ENCODE results near the gene RIMOC1.

The RIMOC1 gene

DNA sequence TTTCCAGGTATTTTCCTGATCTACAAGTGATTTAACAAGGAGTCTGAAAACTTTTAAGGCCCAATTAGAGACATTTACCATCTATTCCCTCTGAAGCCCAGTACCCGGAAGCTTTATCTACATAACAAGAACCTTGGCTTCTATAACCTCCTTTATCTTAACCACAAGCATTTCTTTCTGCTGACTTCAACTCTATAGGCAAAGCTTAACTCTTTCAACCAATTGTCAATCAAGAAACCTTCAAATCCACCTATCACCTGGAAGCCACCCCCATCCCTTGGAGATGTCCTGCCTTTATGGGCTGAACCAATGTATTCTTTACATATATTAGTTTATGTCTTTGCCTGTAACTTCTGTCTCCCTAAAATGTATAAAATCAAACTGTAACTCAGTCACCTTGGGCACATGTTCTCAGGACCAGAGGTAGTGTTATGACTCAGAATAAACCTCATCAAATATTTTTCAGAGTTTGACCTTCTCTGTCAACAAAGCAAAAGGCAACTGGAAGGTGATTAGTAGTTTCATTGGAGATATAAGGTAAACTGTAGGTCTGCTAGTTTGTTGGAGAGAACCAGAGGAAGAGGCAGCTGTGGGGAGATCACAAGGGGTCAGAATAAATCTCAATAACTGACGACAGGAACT lies 13.0 kb upstream of the RIMOC1 start:
- TF ChIP-seq, protein P1, sequence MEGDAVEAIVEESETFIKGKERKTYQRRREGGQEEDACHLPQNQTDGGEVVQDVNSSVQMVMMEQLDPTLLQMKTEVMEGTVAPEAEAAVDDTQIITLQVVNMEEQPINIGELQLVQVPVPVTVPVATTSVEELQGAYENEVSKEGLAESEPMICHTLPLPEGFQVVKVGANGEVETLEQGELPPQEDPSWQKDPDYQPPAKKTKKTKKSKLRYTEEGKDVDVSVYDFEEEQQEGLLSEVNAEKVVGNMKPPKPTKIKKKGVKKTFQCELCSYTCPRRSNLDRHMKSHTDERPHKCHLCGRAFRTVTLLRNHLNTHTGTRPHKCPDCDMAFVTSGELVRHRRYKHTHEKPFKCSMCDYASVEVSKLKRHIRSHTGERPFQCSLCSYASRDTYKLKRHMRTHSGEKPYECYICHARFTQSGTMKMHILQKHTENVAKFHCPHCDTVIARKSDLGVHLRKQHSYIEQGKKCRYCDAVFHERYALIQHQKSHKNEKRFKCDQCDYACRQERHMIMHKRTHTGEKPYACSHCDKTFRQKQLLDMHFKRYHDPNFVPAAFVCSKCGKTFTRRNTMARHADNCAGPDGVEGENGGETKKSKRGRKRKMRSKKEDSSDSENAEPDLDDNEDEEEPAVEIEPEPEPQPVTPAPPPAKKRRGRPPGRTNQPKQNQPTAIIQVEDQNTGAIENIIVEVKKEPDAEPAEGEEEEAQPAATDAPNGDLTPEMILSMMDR (IDR thresholded peaks at IDR 0.05; ENCODE audit: low read length, missing control alignments): no peak
- no peak for DNase-seq (ENCODE audit: low read depth)
- H3K4me3 ChIP-seq (replicated peaks; ENCODE audit: low read depth, low read length): no peak overlapping the region

GRCh38 chr5:41892031-41892430 lies 12.1 kb upstream of the RIMOC1 start:
- H3K4me3 ChIP-seq (replicated peaks; ENCODE audit: low read depth, low read length): no peak overlapping the region
- no peak for DNase-seq (ENCODE audit: low read depth)
- TF ChIP-seq, protein P1 (IDR thresholded peaks at IDR 0.05; ENCODE audit: low read length, missing control alignments): no peak

DNA sequence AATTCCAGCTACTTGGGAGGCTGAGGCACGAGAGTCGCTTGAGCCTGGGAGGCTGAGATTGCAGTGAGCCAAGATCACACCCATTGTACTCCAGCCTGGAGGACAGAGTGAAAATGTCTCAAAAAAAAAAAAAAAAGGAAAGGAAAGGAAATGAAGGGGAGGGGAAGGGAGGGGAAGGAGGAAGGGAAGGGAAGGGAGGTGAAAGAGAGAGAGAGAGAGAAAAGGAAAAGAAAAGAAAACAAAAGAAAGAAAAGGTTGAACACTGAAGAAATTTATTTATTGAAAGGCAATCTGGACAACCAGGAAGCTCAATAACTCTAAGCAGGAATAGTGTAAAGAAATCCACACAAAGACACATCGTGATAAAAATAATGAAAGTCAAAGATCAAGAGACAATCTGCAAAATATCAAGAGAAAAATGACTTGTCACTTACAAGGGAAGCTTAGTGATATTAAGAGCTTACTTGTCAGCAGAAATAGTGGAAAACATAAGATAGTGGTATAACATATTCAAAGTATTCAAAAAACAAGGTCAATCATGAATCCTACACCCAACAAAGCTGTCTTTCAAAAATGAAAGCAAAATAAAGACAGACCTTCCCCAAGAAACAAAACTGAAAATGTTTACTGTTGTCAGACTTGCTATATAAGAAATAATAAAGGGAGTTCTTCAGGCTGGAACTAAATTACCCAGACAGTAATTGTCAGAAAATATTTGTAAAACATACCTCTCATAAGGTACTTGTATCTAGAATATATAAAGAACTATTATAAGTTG lies 10.9 kb upstream of the RIMOC1 start:
- TF ChIP-seq, protein P1 (IDR thresholded peaks at IDR 0.05; ENCODE audit: low read length, missing control alignments): no peak
- no peak for DNase-seq (ENCODE audit: low read depth)
- H3K4me3 ChIP-seq (replicated peaks; ENCODE audit: low read depth, low read length): no peak overlapping the region

DNA sequence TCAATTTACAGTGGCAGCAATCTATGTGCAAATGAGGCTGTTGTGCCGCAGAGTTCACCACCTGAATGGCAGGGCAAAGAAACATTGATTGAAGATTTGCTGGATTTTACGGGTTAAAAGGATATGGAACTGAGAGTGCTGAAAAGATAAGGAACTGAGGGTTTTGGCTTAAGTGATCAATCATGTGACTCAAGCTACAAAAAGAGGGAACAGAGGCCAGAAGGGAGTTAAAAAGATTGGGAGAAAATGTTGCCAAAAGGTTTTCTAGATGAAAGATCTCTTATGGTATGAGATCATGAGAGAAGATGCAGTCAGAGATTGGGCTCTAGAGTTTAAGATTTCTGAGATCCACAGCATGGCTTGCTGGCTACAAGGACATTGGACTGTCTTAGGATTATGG lies 7.9 kb upstream of the RIMOC1 start:
- DNase-seq (ENCODE audit: low read depth): no peak
- no peak overlapping the region for H3K4me3 ChIP-seq (replicated peaks; ENCODE audit: low read depth, low read length)
- TF ChIP-seq, protein P1 (IDR thresholded peaks at IDR 0.05; ENCODE audit: low read length, missing control alignments): no peak

GRCh38 chr5:41903382-41903891 lies 707 bp upstream of the RIMOC1 start:
- H3K4me3 ChIP-seq (replicated peaks; ENCODE audit: low read depth, low read length): peak overlapping the region; percentile 93
- no peak for DNase-seq (ENCODE audit: low read depth)
- TF ChIP-seq, protein P1 (IDR thresholded peaks at IDR 0.05; ENCODE audit: low read length, missing control alignments): no peak

DNA sequence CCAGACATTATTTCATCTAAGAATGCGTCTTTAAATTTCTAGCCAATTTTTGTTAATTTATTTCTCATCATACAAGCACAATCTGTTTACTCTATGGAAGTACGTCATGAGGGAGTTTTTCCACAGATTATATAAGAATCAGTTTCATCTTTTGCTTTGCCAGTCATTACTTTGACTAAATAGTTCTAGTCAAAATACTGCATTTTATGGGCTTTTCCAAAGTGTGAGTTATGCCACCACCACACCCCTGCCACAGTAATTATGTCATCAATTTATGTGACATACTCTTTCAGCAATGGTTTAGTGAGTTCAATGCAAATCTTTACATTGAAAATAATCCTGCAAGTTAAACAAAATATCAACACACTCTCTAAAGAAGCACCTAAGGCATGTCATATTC lies 2.0 kb downstream of the RIMOC1 start:
- TF ChIP-seq, protein P1 (IDR thresholded peaks at IDR 0.05; ENCODE audit: low read length, missing control alignments): no peak
- no peak for DNase-seq (ENCODE audit: low read depth)
- H3K4me3 ChIP-seq (replicated peaks; ENCODE audit: low read depth, low read length): no peak overlapping the region

All from fibroblast of pulmonary artery (primary cell).